Keratinocyte (primary cell): ENCODE results near the gene ILKAP. TPM values are rescaled to one million over a fixed set of nuclear protein-coding genes. Genes with fewer than 3 reads are reported as not detected.

Experiments used
- DNase-seq: peaks from one replicate; pipeline ENCODE4 v3.0.0-alpha.2; 2011; ENCODE audit warnings: low read depth, missing footprints, low spot score
- FAIRE-seq: peaks from 2 replicates; lab custom pipeline; 2011; peaks lifted over from hg19 to GRCh38; lab: Jason Lieb, UNC
- H2AFZ ChIP-seq: 2 replicates; pipeline ENCODE4 v1.6.0; 2012; ENCODE audit warnings: low read length, control low read depth, inconsistent platforms; ENCODE audit not compliant: control insufficient read depth
- H3K27ac ChIP-seq: 2 replicates; pipeline ENCODE4 v1.5.1; 2011; ENCODE audit warnings: low read length; ENCODE audit not compliant: control insufficient read depth, insufficient read depth
- H3K27me3 ChIP-seq: 3 replicates; pipeline ENCODE4 v1.6.0; 2011; ENCODE audit warnings: low read length; ENCODE audit not compliant: control insufficient read depth, insufficient read depth; ENCODE audit errors: extremely low read depth
- H3K36me3 ChIP-seq, 2 experiments: 2 replicates in 1 of 2; 3 replicates in 1 of 2; pipeline ENCODE4 v1.5.1; 2011; ENCODE audit warnings: low read length in 2 of 2, mild to moderate bottlenecking in 1 of 2; ENCODE audit not compliant: control insufficient read depth in 2 of 2, insufficient read depth in 2 of 2; ENCODE audit errors: extremely low read depth in 1 of 2
- H3K4me1 ChIP-seq: 3 replicates; pipeline ENCODE4 v1.5.1; 2011; ENCODE audit warnings: low read length; ENCODE audit not compliant: control insufficient read depth, insufficient read depth; ENCODE audit errors: extremely low read depth
- H3K4me2 ChIP-seq: 3 replicates; pipeline ENCODE4 v1.6.0; 2011; ENCODE audit warnings: low read depth, low read length; ENCODE audit not compliant: control insufficient read depth, insufficient read depth; ENCODE audit errors: extremely low read depth
- H3K4me3 ChIP-seq, 3 experiments: fragments of 200-600 bp in 1 of 3; sonication (generic) in 1 of 3; 2 replicates in 2 of 3; 3 replicates in 1 of 3; pipeline ENCODE4 v1.5.1; 2011 to 2016; ENCODE audit warnings: low read length in 3 of 3, mild to moderate bottlenecking in 3 of 3, control low read depth in 2 of 3, inconsistent platforms in 1 of 3, low read depth in 1 of 3, mixed read lengths in 1 of 3, mixed run types in 1 of 3, moderate library complexity in 1 of 3; ENCODE audit not compliant: control insufficient read depth in 2 of 3, insufficient read depth in 2 of 3; ENCODE audit errors: extremely low read depth in 1 of 3
- H3K79me2 ChIP-seq: 2 replicates; pipeline ENCODE4 v1.6.0; 2012; ENCODE audit warnings: low read length; ENCODE audit not compliant: control insufficient read depth, insufficient read depth
- H3K9ac ChIP-seq: 3 replicates; pipeline ENCODE4 v1.6.0; 2011; ENCODE audit warnings: low read length; ENCODE audit not compliant: control insufficient read depth, insufficient read depth; ENCODE audit errors: extremely low read depth
- H3K9me1 ChIP-seq: 3 replicates; pipeline ENCODE4 v1.6.0; 2011; ENCODE audit warnings: low read length; ENCODE audit not compliant: control insufficient read depth, insufficient read depth; ENCODE audit errors: extremely low read depth
- H3K9me3 ChIP-seq: 2 replicates; pipeline ENCODE4 v1.5.1; 2012; ENCODE audit warnings: low read depth, low read length; ENCODE audit not compliant: control insufficient read depth
- H4K20me1 ChIP-seq: 3 replicates; pipeline ENCODE4 v1.6.0; 2011; ENCODE audit warnings: low read length; ENCODE audit not compliant: control insufficient read depth, insufficient read depth; ENCODE audit errors: extremely low read depth
- CTCF ChIP-seq, 3 experiments: IDR thresholded peaks in 1 of 3; conservative IDR thresholded peaks in 1 of 3; optimal IDR thresholded peaks in 1 of 3; 2 replicates in 2 of 3; 3 replicates in 1 of 3; pipeline versions ENCODE3 to v1.5.1; 2011; ENCODE audit warnings: low read length in 3 of 3, mild to moderate bottlenecking in 3 of 3, moderate library complexity in 2 of 3, control low read depth in 1 of 3, inconsistent platforms in 1 of 3; ENCODE audit not compliant: insufficient read depth in 2 of 3; ENCODE audit errors: extremely low read depth in 1 of 3
- EZH2 ChIP-seq: IDR thresholded peaks from one replicate; pipeline ENCODE4 v1.6.1; 2012; ENCODE audit warnings: inconsistent platforms, mild to moderate bottlenecking, low read length, moderate library complexity
- dilution Hi-C: fragments of 300-500 bp; cut with MboI; formaldehyde crosslinking; loops from one replicate; pipeline ENCODE4 v1.7.0; 2020; ENCODE audit warnings: low sequenced_read_pairs; ENCODE audit not compliant: extremely low pct_ligation_motif_present
- polyA plus RNA-seq, 5 experiments: library from polyadenylated mRNA; depleted of rRNA in 3 of 5; stranded (reverse) in 3 of 5; stranded (forward) in 1 of 5; unstranded in 1 of 5; fragments of >200 nt; gene quantifications; 1 replicate in 1 of 5; 2 replicates in 3 of 5; 3 replicates in 1 of 5; pipeline versions ENCODE4 v1.2.1 to v1.2.3, GENCODE V29; 2011 to 2012; ENCODE audit warnings: missing spikeins in 2 of 5, low read depth in 1 of 5, low replicate concordance in 1 of 5

Gene ILKAP
- polyA plus RNA-seq, 1 donor (not counting 4 experiments of a cell fraction or from before 2014, with no cell fraction given) = 39.1 TPM

- Histone ChIP-seq H4K20me1 (no peaks in the 10 kb centered on the region), H3K4me2 (no peak overlapping the region), H2AFZ (no peak overlapping the region), H3K79me2 (no peaks in the 10 kb centered on the region), H3K9me3 (no peaks in the 10 kb centered on the region), H3K4me3 (no peak overlapping the region), H3K9me1 (no peaks in the 10 kb centered on the region), H3K9ac (no peak overlapping the region), H3K27ac (no peak overlapping the region), H3K27me3 (peaks cover 24% of the 10 kb centered on the region), H3K36me3 (no peaks in the 10 kb centered on the region), H3K4me1 (no peaks in the 10 kb centered on the region)
- DNase-seq = no peak
- FAIRE-seq = no peak
- dilution Hi-C loops = no loop called here
- no peak for TF ChIP-seq CTCF (optimal IDR thresholded peaks at IDR 0.05 in 1 of 3, IDR thresholded peaks at IDR 0.05 in 1 of 3, conservative IDR thresholded peaks at IDR 0.05 in 1 of 3; ENCODE audit: extremely low read depth in 1 of 3, insufficient read depth in 2 of 3, low read length in 3 of 3)
- TF ChIP-seq EZH2 = no peak
These were observed 78.2 kb downstream of the ILKAP start for GRCh38 chr2:238125127-238125885.

GRCh38 chr2:238124488-238125126 lies 78.9 kb downstream of the ILKAP start:
- TF ChIP-seq EZH2 (no peak), CTCF (optimal IDR thresholded peaks at IDR 0.05 in 1 of 3, IDR thresholded peaks at IDR 0.05 in 1 of 3, conservative IDR thresholded peaks at IDR 0.05 in 1 of 3; ENCODE audit: extremely low read depth in 1 of 3, insufficient read depth in 2 of 3, low read length in 3 of 3) (no peak)
- Histone ChIP-seq H3K4me3 (no peak overlapping the region), H3K4me1 (no peaks in the 10 kb centered on the region), H3K4me2 (no peak overlapping the region), H3K36me3 (no peaks in the 10 kb centered on the region), H3K9ac (no peak overlapping the region), H3K79me2 (no peaks in the 10 kb centered on the region), H3K27ac (no peak overlapping the region), H3K9me1 (no peaks in the 10 kb centered on the region), H2AFZ (no peak overlapping the region), H3K9me3 (no peaks in the 10 kb centered on the region), H3K27me3 (peaks cover 31% of the 10 kb centered on the region), H4K20me1 (no peaks in the 10 kb centered on the region)
- dilution Hi-C loops = no loop called here
- FAIRE-seq (no peak), DNase-seq (no peak)
